Panc1 (cell line): ENCODE data around the gene FOXK2. TPM values are rescaled to one million over a fixed set of nuclear protein-coding genes. Genes with fewer than 3 reads are reported as not detected.

Experiments
- ATAC-seq: fragments of 200-7000 bp; cut with Tn5 transposase; 2 replicates; pipeline ENCODE4 v1.9.1; 2020; ENCODE audit warnings: mild to moderate bottlenecking, moderate library complexity
- BruUV-seq: library from RNA; stranded (reverse); fragments of 400-500 nt; replicated peaks from 2 replicates; lab custom pipeline; 2021; lab: Mats Ljungman, UMichigan
- CTCF ChIA-PET: fragments of 300-600 bp; sonication (Branson Sonifier 250); formaldehyde crosslinking; loops from one replicate; lab custom pipeline; 2022; ENCODE audit warnings: antibody characterized with exemption; lab: Charles Lee
- POLR2A ChIA-PET: fragments of 300-600 bp; sonication (Branson Sonifier 250); formaldehyde crosslinking; loops from one replicate; lab custom pipeline; 2022; ENCODE audit warnings: antibody characterized with exemption; lab: Charles Lee
- DNase-seq: peaks from one replicate; pipeline ENCODE4 v3.0.0-alpha.2; 2010; ENCODE audit warnings: low read depth, low spot score
- H3K27ac ChIP-seq: 2 replicates; pipeline ENCODE4 v1.5.1; 2011; ENCODE audit warnings: mild to moderate bottlenecking, low read length, inconsistent platforms
- H3K27me3 ChIP-seq: fragments of 200-500 bp; sonication (Bioruptor generic); 2 replicates; pipeline ENCODE4 v1.6.0; 2014; ENCODE audit warnings: low read length, inconsistent platforms; ENCODE audit not compliant: control insufficient read depth, insufficient read depth
- H3K36me3 ChIP-seq: fragments of 200-500 bp; sonication (Bioruptor generic); 2 replicates; pipeline ENCODE4 v1.5.1; 2014; ENCODE audit warnings: inconsistent platforms, mild to moderate bottlenecking, low read length, moderate library complexity; ENCODE audit not compliant: control insufficient read depth, insufficient read depth
- H3K4me1 ChIP-seq: 2 replicates; pipeline ENCODE4 v1.5.1; 2011; ENCODE audit warnings: inconsistent platforms, mild to moderate bottlenecking, low read length, moderate library complexity; ENCODE audit not compliant: control insufficient read depth, insufficient read depth
- H3K4me3 ChIP-seq, 2 experiments: 2 replicates each; pipeline ENCODE4 v1.5.1; 2011 to 2012; ENCODE audit warnings: low read depth in 2 of 2, low read length in 2 of 2, mild to moderate bottlenecking in 2 of 2, inconsistent platforms in 1 of 2, moderate library complexity in 1 of 2
- H3K9me3 ChIP-seq: fragments of 200-500 bp; sonication (Bioruptor generic); 2 replicates; pipeline ENCODE4 v1.5.1; 2014; ENCODE audit warnings: low read depth, mild to moderate bottlenecking, inconsistent platforms, low read length, moderate library complexity; ENCODE audit not compliant: control insufficient read depth, insufficient read depth
- POLR2AphosphoS5 ChIP-seq: IDR thresholded peaks from 2 replicates; pipeline ENCODE4 v1.6.1; 2012; ENCODE audit warnings: mild to moderate bottlenecking, low read depth, low read length, moderate library complexity
- SIN3A ChIP-seq: IDR thresholded peaks from 2 replicates; pipeline ENCODE4 v1.6.1; 2012; ENCODE audit warnings: low read depth, mild to moderate bottlenecking, low read length, moderate library complexity, borderline replicate concordance; ENCODE audit not compliant: insufficient read depth
- TCF7L2 ChIP-seq: IDR thresholded peaks from 2 replicates; pipeline ENCODE4 v1.6.1; 2011; ENCODE audit warnings: mild to moderate bottlenecking, low read depth, low read length, inconsistent platforms
- in situ Hi-C: cut with HindIII; loops from 2 replicates; pipeline ENCODE4 v1.10.0; 2016; ENCODE audit warnings: low sequenced_read_pairs, low pct_unique_long_range_greater_than_20kb
- intact Hi-C: fragments of 100-400 bp; cut with micrococcal nuclease; formaldehyde crosslinking; loops from one replicate; pipeline ENCODE4 v1.10.0; 2022; ENCODE audit not compliant: unreplicated experiment
- total RNA-seq: library from RNA; stranded (reverse); gene quantifications from one replicate; pipeline ENCODE4 v1.2.1, GENCODE V29; 2021; ENCODE audit not compliant: unreplicated experiment
- TF ChIP-seq, protein P1 (sequence below): fragments of 450-650 bp; IDR thresholded peaks from 2 replicates; pipeline ENCODE4 v1.5.1; 2017; ENCODE audit warnings: mild to moderate bottlenecking
- TF ChIP-seq, protein P2 (sequence below), 2 experiments: IDR thresholded peaks; 2 replicates each; pipeline ENCODE4 v1.6.1; 2011 to 2012; ENCODE audit warnings: low read depth in 2 of 2, control low read depth in 1 of 2, low read length in 1 of 2, mild to moderate bottlenecking in 1 of 2, moderate library complexity in 1 of 2; ENCODE audit not compliant: insufficient read depth in 1 of 2

FOXK2 gene
- total RNA-seq, 1 experiment from 2014 or later = 143 TPM

DNA sequence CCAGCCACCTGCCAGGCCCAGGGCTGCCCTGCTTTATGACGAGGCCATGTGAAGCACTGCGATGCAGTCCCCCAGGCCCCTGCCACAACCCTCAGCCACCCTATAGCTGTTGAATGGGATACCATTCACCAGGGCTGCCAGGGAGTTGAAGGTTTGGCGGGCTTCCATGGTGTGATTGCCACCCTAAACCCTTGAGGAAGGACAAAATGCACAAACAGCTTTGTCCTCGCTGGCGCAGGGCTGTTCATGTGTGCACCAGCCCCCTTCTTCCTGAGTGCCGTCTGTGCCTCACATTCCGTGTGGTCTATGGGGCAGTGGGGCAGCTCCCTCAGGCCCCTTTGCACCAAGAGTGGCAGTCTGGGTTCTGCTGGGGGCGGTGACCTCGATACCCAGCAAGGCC, 35.7 kb upstream of the FOXK2 start:
- BruUV-seq = no TSS peak
- no peak for TF ChIP-seq POLR2AphosphoS5
- TF ChIP-seq SIN3A = no peak
- TF ChIP-seq TCF7L2 = no peak
- TF ChIP-seq, protein P1, sequence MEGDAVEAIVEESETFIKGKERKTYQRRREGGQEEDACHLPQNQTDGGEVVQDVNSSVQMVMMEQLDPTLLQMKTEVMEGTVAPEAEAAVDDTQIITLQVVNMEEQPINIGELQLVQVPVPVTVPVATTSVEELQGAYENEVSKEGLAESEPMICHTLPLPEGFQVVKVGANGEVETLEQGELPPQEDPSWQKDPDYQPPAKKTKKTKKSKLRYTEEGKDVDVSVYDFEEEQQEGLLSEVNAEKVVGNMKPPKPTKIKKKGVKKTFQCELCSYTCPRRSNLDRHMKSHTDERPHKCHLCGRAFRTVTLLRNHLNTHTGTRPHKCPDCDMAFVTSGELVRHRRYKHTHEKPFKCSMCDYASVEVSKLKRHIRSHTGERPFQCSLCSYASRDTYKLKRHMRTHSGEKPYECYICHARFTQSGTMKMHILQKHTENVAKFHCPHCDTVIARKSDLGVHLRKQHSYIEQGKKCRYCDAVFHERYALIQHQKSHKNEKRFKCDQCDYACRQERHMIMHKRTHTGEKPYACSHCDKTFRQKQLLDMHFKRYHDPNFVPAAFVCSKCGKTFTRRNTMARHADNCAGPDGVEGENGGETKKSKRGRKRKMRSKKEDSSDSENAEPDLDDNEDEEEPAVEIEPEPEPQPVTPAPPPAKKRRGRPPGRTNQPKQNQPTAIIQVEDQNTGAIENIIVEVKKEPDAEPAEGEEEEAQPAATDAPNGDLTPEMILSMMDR = no peak
- TF ChIP-seq, protein P2, sequence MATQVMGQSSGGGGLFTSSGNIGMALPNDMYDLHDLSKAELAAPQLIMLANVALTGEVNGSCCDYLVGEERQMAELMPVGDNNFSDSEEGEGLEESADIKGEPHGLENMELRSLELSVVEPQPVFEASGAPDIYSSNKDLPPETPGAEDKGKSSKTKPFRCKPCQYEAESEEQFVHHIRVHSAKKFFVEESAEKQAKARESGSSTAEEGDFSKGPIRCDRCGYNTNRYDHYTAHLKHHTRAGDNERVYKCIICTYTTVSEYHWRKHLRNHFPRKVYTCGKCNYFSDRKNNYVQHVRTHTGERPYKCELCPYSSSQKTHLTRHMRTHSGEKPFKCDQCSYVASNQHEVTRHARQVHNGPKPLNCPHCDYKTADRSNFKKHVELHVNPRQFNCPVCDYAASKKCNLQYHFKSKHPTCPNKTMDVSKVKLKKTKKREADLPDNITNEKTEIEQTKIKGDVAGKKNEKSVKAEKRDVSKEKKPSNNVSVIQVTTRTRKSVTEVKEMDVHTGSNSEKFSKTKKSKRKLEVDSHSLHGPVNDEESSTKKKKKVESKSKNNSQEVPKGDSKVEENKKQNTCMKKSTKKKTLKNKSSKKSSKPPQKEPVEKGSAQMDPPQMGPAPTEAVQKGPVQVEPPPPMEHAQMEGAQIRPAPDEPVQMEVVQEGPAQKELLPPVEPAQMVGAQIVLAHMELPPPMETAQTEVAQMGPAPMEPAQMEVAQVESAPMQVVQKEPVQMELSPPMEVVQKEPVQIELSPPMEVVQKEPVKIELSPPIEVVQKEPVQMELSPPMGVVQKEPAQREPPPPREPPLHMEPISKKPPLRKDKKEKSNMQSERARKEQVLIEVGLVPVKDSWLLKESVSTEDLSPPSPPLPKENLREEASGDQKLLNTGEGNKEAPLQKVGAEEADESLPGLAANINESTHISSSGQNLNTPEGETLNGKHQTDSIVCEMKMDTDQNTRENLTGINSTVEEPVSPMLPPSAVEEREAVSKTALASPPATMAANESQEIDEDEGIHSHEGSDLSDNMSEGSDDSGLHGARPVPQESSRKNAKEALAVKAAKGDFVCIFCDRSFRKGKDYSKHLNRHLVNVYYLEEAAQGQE (IDR thresholded peaks at IDR 0.05; ENCODE audit: insufficient read depth in 1 of 2, low read depth in 2 of 2, low read length in 1 of 2) = no peak
- H3K27ac ChIP-seq = no peak overlapping the region
- no peaks in the 10 kb centered on the region for H3K36me3 ChIP-seq
- H3K4me3 ChIP-seq = no peak overlapping the region
- intact Hi-C loops (no loop called here), in situ Hi-C loops (no loop called here)
- DNase-seq = no peak
- no peak for ATAC-seq
- ChIA-PET CTCF (no interaction called here), POLR2A (no interaction called here)
- no peaks in the 10 kb centered on the region for H3K9me3 ChIP-seq
- H3K4me1 ChIP-seq = no peaks in the 10 kb centered on the region
- no peaks in the 10 kb centered on the region for H3K27me3 ChIP-seq

DNA sequence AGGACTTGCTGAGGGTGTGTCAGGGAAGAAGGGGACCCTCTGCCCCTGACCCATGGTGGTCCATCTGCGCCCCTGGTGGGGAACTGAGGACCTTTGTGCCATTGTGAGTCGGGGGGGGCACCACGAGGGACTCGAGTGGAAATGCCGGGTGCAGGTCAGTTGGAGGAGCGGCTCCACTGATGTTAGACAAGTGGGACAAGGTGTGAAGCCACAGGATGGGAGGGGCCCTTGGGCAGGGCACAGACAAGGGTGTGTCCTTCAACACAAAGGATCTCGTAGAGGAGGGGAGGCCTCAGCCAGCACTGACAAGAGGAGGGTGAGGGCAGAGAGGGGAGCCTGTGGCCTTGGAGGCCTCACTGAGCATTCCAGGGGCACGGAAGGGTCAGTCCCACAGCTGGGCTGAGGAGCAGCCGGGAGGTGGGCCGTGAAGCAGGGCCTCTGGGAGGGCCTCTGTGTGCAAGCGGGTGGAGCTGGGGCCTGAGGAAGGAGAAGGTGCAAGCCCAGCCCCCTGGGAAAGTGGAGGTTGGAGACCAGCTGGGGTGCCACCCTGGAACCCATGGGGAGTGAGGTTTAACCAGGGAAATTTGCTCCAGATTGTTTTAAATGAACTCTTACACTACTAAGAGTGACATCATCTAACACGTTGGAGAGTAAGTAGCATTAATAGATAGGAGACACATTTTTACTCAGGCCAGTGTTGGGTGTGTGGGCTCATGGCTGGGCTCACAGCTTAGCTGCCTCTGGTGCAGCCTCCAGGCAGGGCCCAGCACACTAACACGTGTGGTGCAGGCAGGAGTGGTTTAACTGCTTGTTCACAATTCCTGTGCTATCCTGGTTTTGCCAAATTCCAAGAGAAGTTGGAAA, 33.1 kb upstream of the FOXK2 start:
- POLR2A ChIA-PET = no interaction called here
- Histone ChIP-seq H3K27ac (no peak overlapping the region), H3K9me3 (no peaks in the 10 kb centered on the region), H3K36me3 (no peaks in the 10 kb centered on the region), H3K27me3 (no peaks in the 10 kb centered on the region), H3K4me1 (no peaks in the 10 kb centered on the region), H3K4me3 (no peak overlapping the region)
- no peak for DNase-seq
- intact Hi-C loops (no loop called here), in situ Hi-C loops (no loop called here)
- no TSS peak for BruUV-seq
- CTCF ChIA-PET = no interaction called here
- ATAC-seq = no peak; the same call in 1 of the 2 replicates
- TF ChIP-seq, protein P2 (IDR thresholded peaks at IDR 0.05; ENCODE audit: insufficient read depth in 1 of 2, low read depth in 2 of 2, low read length in 1 of 2) = no peak
- no peak for TF ChIP-seq POLR2AphosphoS5
- TF ChIP-seq TCF7L2 = no peak
- TF ChIP-seq, protein P1 = no peak
- TF ChIP-seq SIN3A = no peak
